ENCODE data around the gene IGFALS.

The IGFALS gene

GRCh38 chr16:1793578-1794220 is at the start of gene IGFALS:
Gene IGFALS, minus strand, starts transcription at chr16:1793705. Its CDS starts 53 bp downstream, at chr16:1793652.
- DNase-seq, result no peak

GRCh38 chr16:1839554-1839953 is 46.0 kb upstream of the IGFALS start:
- DNase-seq, result no peak

GRCh38 chr16:1834096-1834495 is 40.6 kb upstream of the IGFALS start:
- no peak for DNase-seq

- DNase-seq, result no peak
Measured at GRCh38 chr16:1832838-1833454, 39.4 kb upstream of the IGFALS start.

GRCh38 chr16:1831186-1832075 is 37.9 kb upstream of the IGFALS start:
- no peak for DNase-seq

- no peak for DNase-seq
Measured at GRCh38 chr16:1830213-1830612, 36.7 kb upstream of the IGFALS start.

GRCh38 chr16:1828645-1829410 is 35.3 kb upstream of the IGFALS start:
- no peak for DNase-seq

- DNase-seq, result peak; percentile 91 to 99 (median 96)
Measured at GRCh38 chr16:1826691-1827573, 33.4 kb upstream of the IGFALS start, which contains the start of the genes FAHD1 and HAGH. Gene FAHD1, plus strand, starts transcription at chr16:1827206. Its CDS starts 33 bp downstream, at chr16:1827239. Gene HAGH, minus strand, starts transcription at chr16:1826825. Its CDS starts 38 bp downstream, at chr16:1826787.

GRCh38 chr16:1825864-1826690 is 32.6 kb upstream of the IGFALS start:
- DNase-seq, result no peak

- DNase-seq, result no peak
Measured at GRCh38 chr16:1825381-1825863, 31.9 kb upstream of the IGFALS start.

GRCh38 chr16:1823821-1824220 is 30.3 kb upstream of the IGFALS start:
- DNase-seq, result peak in 1 of 14 donors; percentile 11

- DNase-seq, result no peak
Measured at GRCh38 chr16:1822801-1823200, 29.3 kb upstream of the IGFALS start.

GRCh38 chr16:1821861-1822611 is 28.5 kb upstream of the IGFALS start:
- DNase-seq, result no peak

- no peak for DNase-seq
Measured at GRCh38 chr16:1820946-1821290, 27.4 kb upstream of the IGFALS start.

- DNase-seq, result no peak
Measured at GRCh38 chr16:1820096-1820945, 26.8 kb upstream of the IGFALS start.

- no peak for DNase-seq
Measured at GRCh38 chr16:1819611-1820010, 26.1 kb upstream of the IGFALS start.

GRCh38 chr16:1818873-1819525 is 25.5 kb upstream of the IGFALS start:
- DNase-seq, result no peak
